Ishikawa (cell line): ENCODE results near the gene RNF220.

Experiments used
- CEBPB ChIP-seq: IDR thresholded peaks from 2 replicates; pipeline ENCODE4 v1.6.1; 2012
- CREB1 ChIP-seq: IDR thresholded peaks from 2 replicates; pipeline ENCODE4 v1.6.1; 2012; ENCODE audit warnings: low read depth
- EGR1 ChIP-seq: IDR thresholded peaks from 2 replicates; pipeline ENCODE4 v1.6.1; 2012
- EP300 ChIP-seq: IDR thresholded peaks from 2 replicates; pipeline ENCODE4 v1.6.1; 2012; ENCODE audit warnings: borderline replicate concordance
- FOXM1 ChIP-seq: IDR thresholded peaks from 2 replicates; pipeline ENCODE4 v1.6.1; 2012; ENCODE audit warnings: low read depth, borderline replicate concordance
- MAX ChIP-seq: IDR thresholded peaks from 2 replicates; pipeline ENCODE4 v1.6.1; 2012
- NFIC ChIP-seq: IDR thresholded peaks from 2 replicates; pipeline ENCODE4 v1.6.1; 2012
- RAD21 ChIP-seq: IDR thresholded peaks from 2 replicates; pipeline ENCODE4 v1.6.1; 2012; ENCODE audit warnings: low read depth
- REST ChIP-seq: IDR thresholded peaks from 2 replicates; pipeline ENCODE4 v1.6.1; 2012; ENCODE audit warnings: low read depth, mild to moderate bottlenecking
- TAF1 ChIP-seq: IDR thresholded peaks from 2 replicates; pipeline ENCODE4 v1.6.1; 2012; ENCODE audit warnings: low read depth, mild to moderate bottlenecking
- TCF12 ChIP-seq: IDR thresholded peaks from 2 replicates; pipeline ENCODE4 v1.6.1; 2012; ENCODE audit warnings: low read depth
- TEAD4 ChIP-seq: IDR thresholded peaks from 2 replicates; pipeline ENCODE4 v1.6.1; 2012
- YY1 ChIP-seq: IDR thresholded peaks from 2 replicates; pipeline ENCODE4 v1.6.1; 2012; ENCODE audit warnings: low read depth
- ZBTB7A ChIP-seq: IDR thresholded peaks from 2 replicates; pipeline ENCODE4 v1.6.1; 2012; ENCODE audit warnings: low read depth
- TF ChIP-seq, protein P1 (sequence below): IDR thresholded peaks from 2 replicates; pipeline ENCODE4 v1.6.1; 2012

Gene RNF220

DNA sequence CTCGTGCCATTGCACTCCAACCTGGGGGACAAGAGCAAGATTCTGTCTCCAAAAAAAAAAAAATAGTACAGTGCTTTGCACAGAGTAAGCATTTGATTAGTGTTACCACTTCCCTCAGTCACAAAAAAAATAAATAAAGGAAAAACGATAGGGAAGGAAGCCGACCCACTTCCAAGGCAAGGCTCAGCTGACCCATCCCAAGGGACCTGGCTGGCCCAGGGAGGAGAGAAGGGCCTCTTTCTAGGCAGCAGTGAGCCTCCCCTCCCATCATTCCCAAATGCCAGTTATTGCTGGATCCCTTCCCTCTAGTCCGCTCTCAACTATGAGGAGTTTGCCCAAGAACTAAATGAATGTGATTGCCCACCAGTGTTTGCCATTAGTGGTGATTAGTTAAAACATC is 191.5 kb downstream of the RNF220 start:
- TF ChIP-seq CEBPB (no peak), MAX (no peak), RAD21 (no peak), TEAD4 (no peak), TCF12 (no peak), TAF1 (no peak), REST (no peak), YY1 (no peak), NFIC (no peak)
- TF ChIP-seq, protein P1, sequence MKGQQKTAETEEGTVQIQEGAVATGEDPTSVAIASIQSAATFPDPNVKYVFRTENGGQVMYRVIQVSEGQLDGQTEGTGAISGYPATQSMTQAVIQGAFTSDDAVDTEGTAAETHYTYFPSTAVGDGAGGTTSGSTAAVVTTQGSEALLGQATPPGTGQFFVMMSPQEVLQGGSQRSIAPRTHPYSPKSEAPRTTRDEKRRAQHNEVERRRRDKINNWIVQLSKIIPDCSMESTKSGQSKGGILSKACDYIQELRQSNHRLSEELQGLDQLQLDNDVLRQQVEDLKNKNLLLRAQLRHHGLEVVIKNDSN, result no peak

GRCh38 chr1:44598167-44598566 is 193.1 kb downstream of the RNF220 start:
- TF ChIP-seq RAD21 (no peak), CREB1 (no peak), EGR1 (no peak), REST (no peak), TEAD4 (no peak), YY1 (no peak), EP300 (no peak), TAF1 (no peak), ZBTB7A (no peak), CEBPB (no peak), FOXM1 (no peak), TCF12 (no peak), MAX (no peak), NFIC (no peak)
- TF ChIP-seq, protein P1, result no peak

DNA sequence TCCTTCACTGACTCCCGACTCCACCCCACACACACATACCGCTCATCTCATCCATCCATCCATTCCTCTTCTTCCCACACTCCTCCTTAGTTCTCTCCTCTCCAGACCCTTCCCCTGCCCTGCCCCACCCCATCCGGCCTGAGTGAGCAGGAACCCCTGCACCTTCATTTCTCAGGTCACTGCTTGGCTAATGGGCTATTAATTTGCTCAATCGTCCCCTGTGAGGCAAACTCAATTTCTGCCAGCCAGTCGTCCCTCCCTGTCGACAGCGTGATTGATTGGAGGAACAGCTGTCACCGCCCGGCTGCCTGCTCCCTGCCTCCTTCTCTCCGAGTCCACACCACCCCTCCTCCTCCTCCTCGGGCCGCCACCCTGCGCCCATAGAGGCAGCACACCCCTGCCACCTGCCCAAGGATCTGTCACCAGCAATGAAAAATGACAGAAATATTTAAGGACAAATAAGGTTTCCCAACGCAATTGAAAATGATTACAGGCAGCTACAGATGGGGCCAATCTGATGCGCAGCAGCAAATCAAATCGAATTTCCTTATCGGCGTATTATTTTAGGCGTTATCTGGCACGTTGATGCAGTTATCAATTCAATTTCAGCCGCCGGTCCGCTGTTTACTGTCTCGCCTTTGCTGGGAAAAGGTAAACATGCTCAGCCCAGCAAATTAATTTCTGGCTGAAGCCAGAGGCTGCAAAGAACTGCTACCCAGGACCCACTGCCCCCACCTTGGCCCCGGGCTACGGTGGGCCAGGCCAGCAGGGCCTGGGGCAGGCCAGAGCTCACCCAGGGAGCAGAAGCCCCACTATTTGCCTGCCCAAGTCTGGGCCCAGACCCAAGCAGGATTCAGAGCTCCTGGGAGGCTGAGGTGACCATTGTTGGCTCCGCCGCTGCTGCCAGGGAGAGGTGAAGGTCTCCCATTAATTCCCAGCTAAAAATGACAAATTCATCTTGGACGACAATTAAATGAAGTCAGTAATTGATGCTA is 197.9 kb downstream of the RNF220 start:
- TF ChIP-seq TAF1 (no peak), YY1 (no peak), EGR1 (no peak), MAX (no peak), CREB1 (no peak), TCF12 (no peak), NFIC (no peak), TEAD4 (no peak), EP300 (no peak), FOXM1 (no peak), REST (no peak), CEBPB (no peak), RAD21 (no peak), ZBTB7A (no peak)
- TF ChIP-seq, protein P1, result no peak
